Dedifferentiated amniotic fluid mesenchymal stem cell (primary cell): ENCODE results near the gene FKBP2.

ENCODE experiments used
- DNase-seq: peaks from one replicate; pipeline ENCODE4 v3.0.0-alpha.2; 2016; ENCODE audit errors: extremely low spot score

FKBP2 gene

GRCh38 chr11:64249038-64249437 is 8.1 kb downstream of the FKBP2 start:
- DNase-seq = no peak

- no peak for DNase-seq
Measured at GRCh38 chr11:64249563-64250414, 8.9 kb downstream of the FKBP2 start.

GRCh38 chr11:64250415-64251015 is 9.6 kb downstream of the FKBP2 start:
- DNase-seq = no peak

- peak; percentile 31 for DNase-seq
Measured at GRCh38 chr11:64251016-64251752, 10.3 kb downstream of the FKBP2 start, which contains the start of gene PLCB3. PLCB3 (plus strand) TSS chr11:64251530; CDS start chr11:64251650, 120 bp downstream.

- no peak for DNase-seq
Measured at GRCh38 chr11:64251753-64252002, 10.8 kb downstream of the FKBP2 start.

GRCh38 chr11:64252003-64252872 is 11.3 kb downstream of the FKBP2 start:
- DNase-seq = no peak

- no peak for DNase-seq
Measured at GRCh38 chr11:64253043-64253442, 12.1 kb downstream of the FKBP2 start.

- DNase-seq = no peak
Measured at GRCh38 chr11:64253481-64253880, 12.6 kb downstream of the FKBP2 start.

- no peak for DNase-seq
Measured at GRCh38 chr11:64254326-64254725, 13.4 kb downstream of the FKBP2 start.

GRCh38 chr11:64255135-64256128 is 14.5 kb downstream of the FKBP2 start:
- DNase-seq = no peak

- no peak for DNase-seq
Measured at GRCh38 chr11:64256300-64256699, 15.4 kb downstream of the FKBP2 start.

GRCh38 chr11:64258356-64258755 is 17.5 kb downstream of the FKBP2 start:
- DNase-seq = no peak

- no peak for DNase-seq
Measured at GRCh38 chr11:64258946-64259532, 18.1 kb downstream of the FKBP2 start.

GRCh38 chr11:64259533-64260067 is 18.7 kb downstream of the FKBP2 start:
- DNase-seq = no peak

- DNase-seq = no peak
Measured at GRCh38 chr11:64260147-64260708, 19.3 kb downstream of the FKBP2 start.

GRCh38 chr11:64261556-64262080 is 20.7 kb downstream of the FKBP2 start:
- DNase-seq = no peak

- no peak for DNase-seq
Measured at GRCh38 chr11:64262271-64263002, 21.5 kb downstream of the FKBP2 start.
